Upper lobe of right lung (tissue), 1 donor: ENCODE data around the gene NDC80. TPM values are rescaled to one million over a fixed set of nuclear protein-coding genes. Genes with fewer than 3 reads are reported as not detected.
"Not testable (repeated sequence)": the region's sequence is repeated elsewhere in the genome, so short reads cannot be mapped to it uniquely, and the experiment has no call there.

Experiments used
- ATAC-seq: fragments of 200-7000 bp; cut with Tn5 transposase; one replicate; pipeline ENCODE4 v1.9.1; 2020; ENCODE audit warnings: mild to moderate bottlenecking, moderate library complexity
- DNase-seq: peaks from one replicate; pipeline ENCODE4 v3.0.0-alpha.2; 2020
- H3K27ac ChIP-seq: fragments of 200-600 bp; one replicate; pipeline ENCODE4 v1.8.0; 2022
- H3K27me3 ChIP-seq: fragments of 200-600 bp; one replicate; pipeline ENCODE4 v1.8.0; 2022; ENCODE audit warnings: mild to moderate bottlenecking
- H3K36me3 ChIP-seq: fragments of 200-600 bp; one replicate; pipeline ENCODE4 v1.8.0; 2022
- H3K4me1 ChIP-seq: fragments of 200-600 bp; one replicate; pipeline ENCODE4 v1.8.0; 2022
- H3K4me3 ChIP-seq: fragments of 200-600 bp; one replicate; pipeline ENCODE4 v1.8.0; 2022; ENCODE audit warnings: mild to moderate bottlenecking
- H3K9me3 ChIP-seq: fragments of 200-600 bp; one replicate; pipeline ENCODE4 v1.8.0; 2022
- CTCF ChIP-seq: fragments of 200-600 bp; IDR thresholded peaks from one replicate; pipeline ENCODE4 v1.8.0; 2022; ENCODE audit warnings: antibody characterized with exemption
- intact Hi-C: fragments of 100-400 bp; cut with DNase I; formaldehyde crosslinking; loops from one replicate; pipeline ENCODE4 v1.11.0; 2022
- total RNA-seq: library from RNA; stranded (reverse); fragmentation: NEBNext Ultra II Directional; extraction: Animal tissue kit (Norgen Biotek cat#: 25700); gene quantifications from one replicate; pipeline ENCODE4 v1.2.1, GENCODE V29; 2021
- donor health status: DM: no; HTN: yes; CAD: no; lungs with severe emphysema.

The NDC80 gene
- total RNA-seq, 1 donor from 2014 or later, result 0.69 TPM

DNA sequence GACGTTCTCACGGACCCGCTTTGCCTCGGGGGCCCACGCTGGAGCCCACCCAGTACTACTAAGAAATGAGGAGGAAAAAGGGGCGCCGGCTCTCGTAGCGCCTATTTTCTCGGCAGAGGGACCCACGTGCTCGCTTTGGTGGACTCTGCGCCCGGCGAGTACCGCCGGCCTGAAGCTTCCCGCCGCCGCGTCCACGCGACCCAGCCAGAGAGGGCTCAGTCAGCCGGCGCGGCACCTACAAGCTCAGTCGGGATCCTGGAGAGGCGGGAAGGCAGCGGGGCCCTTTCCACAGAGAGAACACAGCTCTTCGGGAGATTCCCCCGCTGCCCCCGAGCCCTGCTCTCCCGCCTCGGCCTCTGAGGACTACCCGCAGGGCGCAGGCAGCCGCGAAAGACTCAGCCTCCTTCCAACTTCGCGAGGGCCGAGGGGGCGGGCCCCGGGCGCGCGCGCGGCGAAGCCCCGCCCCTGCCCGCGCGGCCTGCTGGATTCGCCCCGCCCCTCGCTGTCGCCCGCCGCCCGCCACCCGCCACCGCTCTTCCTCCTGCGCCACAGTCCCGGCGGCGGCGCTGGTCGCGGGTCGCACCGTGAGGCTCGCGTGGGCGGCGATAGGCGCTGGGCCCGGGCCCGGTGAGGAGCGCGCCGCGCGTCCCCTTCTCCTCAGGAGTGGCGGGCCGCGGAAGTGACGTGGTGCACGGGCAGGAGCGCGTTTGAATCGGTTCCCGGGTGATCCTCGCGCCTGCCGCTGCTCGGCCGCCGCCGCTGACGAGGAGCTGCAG, 84.0 kb downstream of the NDC80 start, which contains the start of gene SMCHD1:
TSS of gene SMCHD1 (plus strand) at position 549 of the 776 bp plus-strand sequence. CDS start 350 bp downstream, outside the sequence.
- Histone ChIP-seq H3K4me3 (peak within 1 kb of the TSS; percentile 89), H3K27me3 (no peaks in the 10 kb centered on the region), H3K4me1 (peaks cover 23% of the 10 kb centered on the region), H3K36me3 (no peaks in the 10 kb centered on the region), H3K9me3 (no peaks in the 10 kb centered on the region), H3K27ac (peak within 1 kb of the TSS; percentile 94)
- DNase-seq (peak; percentile 97), ATAC-seq (peak; percentile 95)
- intact Hi-C loops, result no loop called here
- TF ChIP-seq CTCF, result no peak

DNA sequence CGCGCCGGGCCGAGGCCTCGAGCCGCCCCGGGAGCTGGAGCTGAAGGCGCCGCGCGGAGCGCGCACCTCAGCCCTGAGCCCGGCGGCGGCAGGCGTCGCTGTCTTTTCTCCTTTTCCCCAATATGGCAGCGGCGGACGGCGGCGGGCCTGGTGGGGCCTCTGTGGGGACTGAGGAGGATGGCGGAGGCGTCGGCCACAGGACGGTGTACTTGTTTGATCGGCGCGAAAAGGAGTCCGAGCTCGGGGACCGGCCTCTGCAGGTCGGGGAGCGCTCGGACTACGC, 84.5 kb downstream of the NDC80 start:
- Histone ChIP-seq H3K4me1 (peaks cover 23% of the 10 kb centered on the region), H3K27me3 (no peaks in the 10 kb centered on the region), H3K4me3 (peak overlapping the region; percentile 89), H3K27ac (peak overlapping the region; percentile 94), H3K9me3 (no peaks in the 10 kb centered on the region), H3K36me3 (no peaks in the 10 kb centered on the region)
- intact Hi-C loops, result no loop called here
- no peak for TF ChIP-seq CTCF
- DNase-seq (no peak), ATAC-seq (peak; percentile 45)

- Histone ChIP-seq H3K4me3 (peak overlapping the region; percentile 89), H3K27me3 (no peaks in the 10 kb centered on the region), H3K36me3 (no peaks in the 10 kb centered on the region), H3K27ac (peak overlapping the region; percentile 94), H3K9me3 (no peaks in the 10 kb centered on the region), H3K4me1 (peaks cover 23% of the 10 kb centered on the region)
- peak; percentile 81 for DNase-seq
- intact Hi-C loops, result no loop called here
- no peak for TF ChIP-seq CTCF
- peak; percentile 66 for ATAC-seq
Measured at GRCh38 chr18:2656237-2656980, 85.1 kb downstream of the NDC80 start.

GRCh38 chr18:2656981-2657512, 85.7 kb downstream of the NDC80 start:
- Histone ChIP-seq H3K9me3 (no peaks in the 10 kb centered on the region), H3K27me3 (no peaks in the 10 kb centered on the region), H3K4me3 (peak overlapping the region; percentile 89), H3K4me1 (peaks cover 23% of the 10 kb centered on the region), H3K27ac (peak overlapping the region; percentile 94), H3K36me3 (no peaks in the 10 kb centered on the region)
- ATAC-seq (no peak), DNase-seq (no peak)
- no peak for TF ChIP-seq CTCF
- intact Hi-C loops, result no loop called here

DNA sequence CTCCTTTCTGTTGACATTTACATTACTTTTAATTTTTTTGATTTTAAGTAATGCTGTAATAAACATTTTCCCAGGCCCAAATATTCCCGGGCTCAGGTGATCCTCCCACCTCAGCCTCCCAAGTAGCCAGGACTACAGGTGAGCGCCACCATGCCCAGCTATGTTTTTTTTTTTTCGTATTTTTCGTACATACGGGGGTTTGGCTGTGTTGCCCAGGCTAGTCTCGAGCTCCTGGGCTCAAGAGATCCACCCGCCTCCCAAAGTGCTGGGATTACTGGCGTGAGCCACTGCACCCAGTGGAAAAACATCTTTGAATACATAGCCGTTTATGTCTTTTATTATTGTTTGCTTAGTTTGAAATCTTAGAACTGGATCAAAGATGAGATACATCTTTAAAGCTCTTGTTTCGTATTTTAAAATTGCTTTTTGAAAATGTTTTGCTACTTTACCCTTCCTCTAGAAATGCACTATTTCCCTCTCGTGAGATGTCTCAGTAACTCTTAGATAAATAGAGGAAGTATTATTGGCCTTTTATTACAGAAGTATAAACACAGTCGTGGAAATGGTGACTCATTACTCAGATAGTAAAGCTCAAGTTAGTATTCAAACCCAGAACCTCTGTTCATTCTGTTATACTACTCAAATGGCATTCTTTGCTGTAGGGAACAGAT, 86.6 kb downstream of the NDC80 start:
- peak overlapping the region; percentile 89 for H3K4me3 ChIP-seq
- no peaks in the 10 kb centered on the region for H3K36me3 ChIP-seq
- no peaks in the 10 kb centered on the region for H3K9me3 ChIP-seq
- peaks cover 23% of the 10 kb centered on the region for H3K4me1 ChIP-seq
- intact Hi-C loops, result no loop called here
- DNase-seq (no peak), ATAC-seq (no peak)
- peak overlapping the region; percentile 48 for H3K27ac ChIP-seq
- no peak for TF ChIP-seq CTCF
- no peaks in the 10 kb centered on the region for H3K27me3 ChIP-seq

- H3K4me3 ChIP-seq, ATAC-seq, H3K27me3 ChIP-seq, H3K27ac ChIP-seq, DNase-seq, H3K36me3 ChIP-seq, H3K9me3 ChIP-seq, intact Hi-C loops: not testable (repeated sequence)
- H3K4me1 ChIP-seq, result peaks cover 38% of the 10 kb centered on the region
Measured at GRCh38 chr18:2660849-2661248, 89.5 kb downstream of the NDC80 start.

DNA sequence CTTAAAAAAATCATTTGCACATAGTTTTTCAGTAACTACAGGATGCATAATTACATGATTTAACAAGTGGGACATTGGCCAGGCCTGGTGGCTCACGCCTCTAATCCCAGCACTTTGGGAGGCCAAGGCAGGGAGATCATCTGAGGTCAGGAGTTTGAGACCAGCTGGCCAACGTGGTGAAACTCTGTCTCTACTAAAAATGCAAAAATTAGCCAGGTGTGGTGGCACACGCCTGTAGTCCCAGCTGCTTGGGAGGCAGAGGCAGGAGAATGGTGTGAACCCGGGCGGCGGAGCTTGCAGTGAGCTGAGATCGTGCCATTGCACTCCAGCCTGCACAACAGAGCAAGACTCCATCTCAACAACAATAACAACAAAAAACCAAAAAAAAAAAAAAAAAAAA, 90.9 kb downstream of the NDC80 start:
- H3K4me1 ChIP-seq, result peaks cover 42% of the 10 kb centered on the region
- ATAC-seq, H3K4me3 ChIP-seq, DNase-seq, H3K27me3 ChIP-seq, H3K9me3 ChIP-seq, H3K27ac ChIP-seq, intact Hi-C loops: not testable (repeated sequence)
- H3K36me3 ChIP-seq, result peaks cover 12% of the 10 kb centered on the region
